Vagina (tissue), 2 donors: ENCODE results near the gene RAD51AP2.

Source experiments
- POLR2A ChIP-seq, 2 donors: fragments of 450-650 bp; IDR thresholded peaks; one replicate each; pipeline ENCODE4 v1.6.1; 2017; ENCODE audit warnings: antibody characterized with exemption in 2 of 2, mild to moderate bottlenecking in 2 of 2, moderate library complexity in 2 of 2
- TF ChIP-seq, protein P1 (sequence below), 3 experiments: fragments of 450-650 bp in 2 of 3; fragments of 200-600 bp in 1 of 3; sonication (generic) in 1 of 3; IDR thresholded peaks; one replicate each; pipeline ENCODE4 v1.5.1; 2017 to 2019; ENCODE audit warnings: antibody characterized with exemption in 3 of 3, mild to moderate bottlenecking in 2 of 3, moderate library complexity in 2 of 3

DNA sequence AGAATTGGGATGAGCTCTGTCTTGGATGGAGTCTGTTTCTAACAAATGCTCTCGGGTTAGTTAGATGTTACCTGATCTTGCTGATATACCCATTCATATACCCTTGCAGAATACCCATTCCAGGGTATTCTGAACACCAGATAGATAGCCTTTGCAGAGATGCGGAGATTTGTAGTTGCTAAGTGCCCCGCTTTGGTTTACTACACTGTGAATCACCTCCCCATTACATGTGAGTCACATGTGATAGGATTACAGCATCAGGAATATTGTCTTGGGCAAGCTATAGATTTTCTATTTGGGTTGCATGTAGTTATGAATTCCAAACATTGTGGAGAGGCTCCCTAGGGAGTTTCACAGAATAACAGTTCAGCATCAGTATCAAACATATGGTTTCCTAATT lies 26.0 kb upstream of the RAD51AP2 start:
- TF ChIP-seq, protein P1, sequence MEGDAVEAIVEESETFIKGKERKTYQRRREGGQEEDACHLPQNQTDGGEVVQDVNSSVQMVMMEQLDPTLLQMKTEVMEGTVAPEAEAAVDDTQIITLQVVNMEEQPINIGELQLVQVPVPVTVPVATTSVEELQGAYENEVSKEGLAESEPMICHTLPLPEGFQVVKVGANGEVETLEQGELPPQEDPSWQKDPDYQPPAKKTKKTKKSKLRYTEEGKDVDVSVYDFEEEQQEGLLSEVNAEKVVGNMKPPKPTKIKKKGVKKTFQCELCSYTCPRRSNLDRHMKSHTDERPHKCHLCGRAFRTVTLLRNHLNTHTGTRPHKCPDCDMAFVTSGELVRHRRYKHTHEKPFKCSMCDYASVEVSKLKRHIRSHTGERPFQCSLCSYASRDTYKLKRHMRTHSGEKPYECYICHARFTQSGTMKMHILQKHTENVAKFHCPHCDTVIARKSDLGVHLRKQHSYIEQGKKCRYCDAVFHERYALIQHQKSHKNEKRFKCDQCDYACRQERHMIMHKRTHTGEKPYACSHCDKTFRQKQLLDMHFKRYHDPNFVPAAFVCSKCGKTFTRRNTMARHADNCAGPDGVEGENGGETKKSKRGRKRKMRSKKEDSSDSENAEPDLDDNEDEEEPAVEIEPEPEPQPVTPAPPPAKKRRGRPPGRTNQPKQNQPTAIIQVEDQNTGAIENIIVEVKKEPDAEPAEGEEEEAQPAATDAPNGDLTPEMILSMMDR (IDR thresholded peaks at IDR 0.05) = no peak
- no peak for TF ChIP-seq POLR2A (IDR thresholded peaks at IDR 0.05)
